ENCODE data around the gene FOXP4.

The FOXP4 gene

DNA sequence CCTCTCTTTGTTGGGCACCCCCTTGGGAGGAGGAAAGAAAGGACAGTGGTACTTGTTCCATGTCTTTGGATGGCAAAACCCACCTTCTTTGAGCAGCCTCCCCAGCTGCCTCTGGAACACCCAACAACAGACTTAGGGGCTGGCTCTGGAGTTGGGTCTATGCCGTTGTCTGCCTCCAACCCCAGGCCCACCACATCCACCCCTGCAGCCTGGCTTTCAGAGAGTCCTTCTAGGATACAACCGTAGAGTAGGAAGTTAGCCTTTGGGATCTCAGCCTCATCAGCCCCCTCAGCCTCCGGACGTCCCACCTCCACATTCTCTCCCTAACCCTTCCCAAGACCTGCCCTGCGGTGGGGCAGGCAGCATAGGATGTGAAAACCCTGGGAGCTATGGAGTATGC is 36.4 kb downstream of the FOXP4 start:
- DNase-seq (ENCODE audit: low read depth in 2 of 2) = no peak

DNA sequence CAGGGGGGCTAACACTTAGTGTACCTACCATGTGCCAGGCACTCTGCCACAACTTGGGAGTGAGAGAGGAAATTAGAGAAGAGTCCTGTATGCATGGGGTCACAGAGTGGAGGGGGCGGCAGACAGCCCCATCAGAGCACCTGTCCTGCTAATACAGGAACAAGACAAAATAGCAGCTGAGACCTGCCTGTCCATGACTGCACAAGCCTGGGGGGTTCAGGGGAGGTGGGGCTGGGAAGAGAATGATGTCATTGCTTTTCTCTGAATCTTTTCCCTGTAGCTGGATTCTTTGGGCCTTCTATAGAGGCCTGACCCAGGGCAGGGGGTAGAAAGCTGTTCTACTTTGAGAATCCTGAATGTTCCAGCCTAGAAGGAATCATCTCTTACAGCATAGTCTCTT is 37.4 kb downstream of the FOXP4 start:
- DNase-seq (ENCODE audit: low read depth in 2 of 2) = no peak

DNA sequence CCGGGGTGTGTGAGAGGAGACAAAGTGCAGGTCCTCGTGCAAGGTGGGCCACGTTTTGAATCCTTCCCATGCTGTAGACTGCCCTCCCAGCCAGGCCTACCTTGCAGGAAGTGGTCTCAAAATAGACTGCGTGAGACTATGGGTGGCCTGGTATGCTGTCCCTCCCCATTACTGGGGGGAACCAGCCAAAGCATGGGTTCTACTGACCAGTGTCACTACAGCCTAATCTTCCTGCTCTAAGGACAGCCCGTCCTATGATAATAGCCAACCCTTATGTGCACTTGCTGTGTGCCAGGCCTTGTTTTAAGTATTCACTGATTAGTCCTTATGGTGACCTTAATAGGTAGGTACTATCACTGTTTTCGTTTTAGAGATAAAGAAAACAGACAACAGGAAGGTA is 38.0 kb downstream of the FOXP4 start:
- no peak for DNase-seq (ENCODE audit: low read depth in 2 of 2)

DNA sequence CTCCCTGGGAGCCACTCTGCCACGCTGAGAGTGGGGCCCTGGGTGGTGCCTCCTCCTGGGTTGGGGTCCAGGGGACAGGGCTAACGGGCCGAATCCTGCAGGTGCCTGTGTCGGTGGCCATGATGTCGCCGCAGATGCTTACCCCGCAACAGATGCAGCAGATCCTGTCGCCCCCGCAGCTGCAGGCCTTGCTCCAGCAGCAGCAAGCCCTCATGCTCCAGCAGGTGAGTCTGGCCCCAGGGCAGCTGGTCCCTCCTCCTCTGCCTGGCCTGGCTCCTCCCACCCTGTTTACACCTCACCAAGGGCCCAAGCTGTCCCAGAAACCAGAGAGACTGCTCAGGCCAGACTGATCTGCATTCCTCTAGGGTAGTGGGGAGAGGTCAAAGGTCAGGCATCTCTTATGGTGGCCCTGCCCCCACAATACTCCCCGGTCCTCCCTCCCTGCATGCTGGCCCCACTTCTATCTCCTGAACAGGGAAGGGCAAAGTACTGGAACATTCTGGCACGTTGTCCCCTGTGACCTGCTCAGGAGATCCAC is 38.6 kb downstream of the FOXP4 start:
- no peak for DNase-seq (ENCODE audit: low read depth in 2 of 2)

DNA sequence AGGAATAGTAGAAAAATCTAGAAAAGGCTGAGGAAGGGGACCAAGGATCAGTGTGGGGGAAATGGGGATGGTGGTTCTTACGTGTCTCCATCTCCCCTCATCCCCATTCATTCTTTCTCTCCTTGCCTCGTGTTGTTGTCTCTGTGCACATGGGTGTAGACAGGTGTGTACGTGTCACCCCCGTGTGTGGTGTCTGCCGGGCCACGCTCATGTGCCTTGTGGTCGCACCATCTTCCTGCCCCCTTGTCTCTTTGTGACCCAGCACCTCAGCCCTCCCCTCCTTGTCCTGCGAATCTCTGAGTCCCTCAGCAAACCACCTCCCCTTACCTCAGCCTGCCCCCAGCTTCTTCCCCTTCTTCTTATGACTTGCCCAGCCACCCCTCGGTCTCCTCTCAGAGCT is 39.4 kb downstream of the FOXP4 start:
- DNase-seq (ENCODE audit: low read depth in 2 of 2) = no peak

DNA sequence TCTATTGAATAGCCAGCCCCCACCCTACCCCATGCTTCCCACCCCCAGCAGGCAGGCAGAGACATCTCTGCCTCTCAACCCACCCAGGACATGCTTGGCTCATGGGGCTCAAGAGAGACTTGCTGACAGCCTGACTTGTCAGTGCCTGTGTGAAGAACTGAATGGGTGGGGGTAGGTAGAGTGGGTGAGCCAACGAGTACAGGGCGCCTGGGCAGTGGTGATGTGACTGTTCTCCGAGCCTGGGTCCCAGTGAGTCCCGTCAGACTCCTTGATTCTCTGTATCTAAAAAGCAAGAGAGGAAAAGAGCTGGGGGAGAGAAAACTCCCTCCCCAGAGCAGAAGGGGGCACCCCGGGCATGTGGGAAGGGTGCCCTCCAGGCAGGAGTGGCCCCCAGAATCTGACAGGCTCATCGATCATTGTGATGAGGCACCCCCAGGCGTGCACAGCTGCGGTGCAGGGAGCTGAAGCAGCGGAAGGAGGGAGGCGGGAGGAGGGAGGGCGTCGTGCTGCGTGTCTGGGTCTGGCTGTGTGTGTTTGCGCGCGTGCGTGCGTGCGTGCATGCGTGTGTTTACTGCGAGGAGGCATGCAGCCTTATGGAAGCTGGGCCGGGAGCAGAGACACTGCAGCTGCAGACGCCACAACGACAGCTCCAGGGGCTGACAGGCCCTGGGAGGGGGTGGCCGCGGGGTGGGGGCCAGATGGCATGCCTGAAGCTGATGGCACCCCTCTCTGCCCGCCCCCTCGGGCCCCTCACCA is 40.2 kb downstream of the FOXP4 start:
- no peak for DNase-seq (ENCODE audit: low read depth in 2 of 2)

DNA sequence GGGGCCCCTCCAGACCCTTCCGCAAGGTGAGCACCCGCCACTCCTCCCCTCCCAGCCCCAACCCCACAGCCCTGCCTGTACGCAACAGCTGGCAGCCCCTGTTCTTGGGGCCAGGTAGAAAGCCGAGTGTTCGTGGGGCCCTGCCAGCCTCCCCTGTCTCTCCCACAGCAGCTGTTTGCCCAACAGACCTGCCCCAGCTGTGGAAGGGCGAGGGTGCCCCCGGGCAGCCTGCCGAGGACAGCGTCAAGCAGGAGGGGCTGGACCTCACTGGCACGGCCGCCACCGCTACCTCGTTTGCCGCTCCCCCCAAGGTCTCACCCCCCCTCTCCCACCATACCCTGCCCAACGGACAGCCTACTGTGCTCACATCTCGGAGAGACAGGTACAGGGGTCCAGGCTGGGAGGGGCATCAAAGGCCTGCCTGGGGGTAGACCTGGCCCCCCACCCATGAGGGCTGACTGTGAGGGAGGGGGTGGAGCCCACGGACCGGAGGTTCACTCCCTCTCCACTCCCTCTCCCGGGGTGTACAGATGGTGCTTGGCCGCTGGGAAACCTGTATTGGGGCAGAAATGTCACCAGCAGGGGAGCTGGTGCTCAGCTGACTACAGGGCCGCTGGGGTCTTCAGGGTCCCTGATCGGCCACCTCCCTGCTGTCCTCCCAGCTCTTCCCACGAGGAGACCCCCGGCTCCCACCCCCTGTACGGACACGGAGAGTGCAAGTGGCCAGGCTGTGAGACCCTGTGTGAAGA is 41.1 kb downstream of the FOXP4 start:
- no peak for DNase-seq (ENCODE audit: low read depth in 2 of 2)

DNA sequence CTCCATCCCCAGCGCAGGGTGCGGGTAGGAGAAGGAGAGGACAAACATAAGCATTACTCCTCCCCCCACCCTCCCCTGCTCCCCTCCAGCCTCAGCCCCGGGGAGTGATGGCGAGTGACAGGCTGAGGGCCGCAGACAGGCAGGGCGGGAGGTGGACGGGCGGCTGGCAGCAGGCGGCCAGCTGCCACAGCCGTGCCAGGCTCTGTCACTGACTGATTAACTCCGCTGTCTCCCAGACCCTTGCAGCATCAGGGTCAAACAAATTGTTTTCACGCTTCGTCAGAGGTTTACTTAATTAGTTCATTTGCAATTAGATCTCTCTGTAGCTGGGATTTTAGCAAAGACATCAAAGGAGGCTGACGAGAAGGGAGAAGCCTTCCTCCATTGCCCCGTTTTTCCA is 41.9 kb downstream of the FOXP4 start:
- DNase-seq (ENCODE audit: low read depth in 2 of 2) = no peak

DNA sequence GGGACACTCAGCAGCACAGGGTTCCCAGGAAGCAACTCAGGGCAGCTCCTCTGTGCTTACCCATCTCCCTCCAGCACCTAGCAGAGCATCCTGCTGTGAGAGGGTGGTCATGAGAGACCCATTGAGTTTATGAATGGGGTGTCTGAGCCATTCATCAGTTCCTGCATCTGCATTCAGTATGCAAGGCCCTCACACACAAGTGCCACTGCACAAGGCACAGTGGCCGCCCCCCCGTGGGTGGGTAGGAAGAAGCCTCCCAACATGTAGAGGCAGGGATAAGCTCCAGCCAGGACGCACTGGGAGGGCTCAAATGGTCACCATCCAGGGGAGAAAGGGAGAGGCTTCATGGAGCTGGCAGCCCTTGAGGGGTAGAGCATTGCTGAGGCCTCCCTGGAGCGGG is 43.0 kb downstream of the FOXP4 start:
- DNase-seq (ENCODE audit: low read depth in 2 of 2) = no peak

DNA sequence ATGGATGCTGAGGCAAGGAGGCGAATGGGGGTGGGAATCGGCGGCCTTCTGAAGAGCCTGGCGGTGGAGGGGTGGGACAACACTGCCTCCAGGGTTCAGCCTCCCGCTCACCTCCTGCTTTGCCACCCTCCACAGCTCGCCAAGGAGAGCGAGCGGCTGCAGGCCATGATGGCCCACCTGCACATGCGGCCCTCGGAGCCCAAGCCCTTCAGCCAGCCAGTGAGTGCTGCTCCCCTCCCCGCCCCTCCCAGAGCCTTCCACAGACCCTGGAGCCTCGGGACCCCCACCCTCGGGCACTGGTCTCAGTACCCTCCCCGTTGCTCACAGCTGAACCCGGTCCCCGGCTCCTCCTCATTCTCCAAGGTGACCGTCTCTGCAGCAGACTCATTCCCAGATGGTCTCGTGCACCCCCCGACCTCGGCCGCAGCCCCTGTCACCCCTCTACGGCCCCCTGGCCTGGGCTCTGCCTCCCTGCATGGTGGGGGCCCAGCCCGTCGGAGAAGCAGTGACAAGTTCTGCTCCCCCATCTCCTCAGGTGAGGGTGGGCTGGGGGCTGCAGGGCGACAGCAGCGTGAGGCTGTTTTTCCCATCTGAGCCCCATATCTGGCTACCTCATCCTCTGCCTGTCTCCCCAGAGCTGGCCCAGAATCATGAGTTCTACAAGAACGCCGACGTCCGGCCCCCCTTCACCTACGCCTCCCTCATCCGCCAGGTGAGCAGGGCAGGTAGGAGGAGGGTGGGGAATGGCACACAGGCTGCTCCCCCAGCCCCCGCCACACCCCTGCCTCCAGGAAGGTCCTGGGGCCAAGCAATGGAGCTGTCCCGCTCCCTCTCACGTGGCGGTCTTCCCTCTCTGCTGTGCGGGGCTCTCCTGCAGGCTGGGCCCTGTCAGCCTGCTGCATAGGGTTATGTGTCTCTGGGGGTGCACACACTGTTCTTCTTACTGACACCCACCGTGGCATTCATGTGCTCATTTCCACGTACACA is 43.7 kb downstream of the FOXP4 start:
- DNase-seq (ENCODE audit: low read depth in 2 of 2) = no peak

DNA sequence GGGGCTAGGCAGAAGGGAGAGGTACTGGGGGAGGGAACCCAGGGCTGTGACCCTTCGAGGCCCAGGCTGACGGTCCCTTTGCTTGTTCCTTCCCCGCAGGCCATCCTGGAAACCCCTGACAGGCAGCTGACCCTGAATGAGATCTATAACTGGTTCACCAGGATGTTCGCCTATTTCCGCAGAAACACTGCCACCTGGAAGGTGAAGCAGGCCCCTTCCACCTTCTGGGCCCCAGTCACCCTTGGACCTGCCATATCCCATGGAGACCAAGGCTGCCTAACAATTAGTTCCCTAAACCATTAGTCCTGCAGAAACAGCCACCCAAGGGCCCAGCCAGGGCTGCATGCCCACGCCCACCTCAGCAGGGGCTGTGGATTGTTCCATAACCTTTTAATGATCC is 44.9 kb downstream of the FOXP4 start:
- no peak for DNase-seq (ENCODE audit: low read depth in 2 of 2)

DNA sequence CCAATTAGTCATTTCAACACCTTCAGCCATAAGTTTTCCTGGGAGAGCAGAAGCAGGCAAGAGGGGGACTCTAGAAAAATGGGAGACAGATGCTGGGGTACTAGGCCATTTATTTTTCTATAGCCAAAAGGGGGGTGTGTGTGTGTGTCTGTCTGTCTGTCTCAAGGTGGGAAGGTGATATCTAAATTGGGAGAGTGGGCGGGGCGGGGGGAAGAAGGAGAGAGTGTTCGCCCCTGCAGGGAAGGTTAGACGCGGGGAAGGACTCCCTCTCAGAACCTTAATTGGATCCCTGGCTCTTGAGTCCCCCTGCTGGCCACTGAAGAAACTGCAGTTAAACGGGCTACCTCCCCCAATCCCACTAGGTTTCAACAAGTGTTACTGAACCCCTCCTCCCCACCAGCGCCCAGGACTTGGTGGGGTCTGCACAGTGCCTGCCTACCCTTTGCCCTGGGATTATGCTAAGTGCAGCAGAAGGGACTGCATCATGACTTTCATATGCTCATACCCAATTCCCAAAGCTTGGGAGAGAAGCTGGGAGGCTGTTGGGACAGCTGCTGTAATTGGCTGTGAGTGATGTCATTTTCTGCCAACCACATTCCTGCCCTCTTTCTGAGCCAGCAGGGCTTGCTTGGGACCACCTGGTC is 45.8 kb downstream of the FOXP4 start:
- peak; percentile 46 to 52 for DNase-seq (ENCODE audit: low read depth in 2 of 2)

DNA sequence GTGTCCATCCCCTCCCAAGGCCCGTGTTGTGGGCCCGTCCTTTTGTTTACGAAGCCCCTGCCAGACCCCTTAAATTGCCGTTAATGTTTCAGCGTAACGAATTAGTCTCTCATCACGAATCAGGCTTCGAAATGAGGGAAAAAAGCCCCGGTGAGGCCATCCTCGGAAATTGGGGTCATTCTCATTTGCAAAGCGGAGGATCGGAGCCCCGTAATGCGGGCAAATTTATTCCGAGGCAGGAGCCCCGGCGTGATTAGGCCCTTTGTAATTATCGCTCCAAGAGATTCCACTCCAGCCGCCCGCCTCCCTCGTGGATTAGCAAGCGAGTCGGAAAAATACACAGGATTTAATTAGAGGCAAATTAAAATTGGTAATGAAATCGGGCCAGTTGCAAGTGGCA is 47.2 kb downstream of the FOXP4 start:
- no peak for DNase-seq (ENCODE audit: low read depth in 2 of 2)

DNA sequence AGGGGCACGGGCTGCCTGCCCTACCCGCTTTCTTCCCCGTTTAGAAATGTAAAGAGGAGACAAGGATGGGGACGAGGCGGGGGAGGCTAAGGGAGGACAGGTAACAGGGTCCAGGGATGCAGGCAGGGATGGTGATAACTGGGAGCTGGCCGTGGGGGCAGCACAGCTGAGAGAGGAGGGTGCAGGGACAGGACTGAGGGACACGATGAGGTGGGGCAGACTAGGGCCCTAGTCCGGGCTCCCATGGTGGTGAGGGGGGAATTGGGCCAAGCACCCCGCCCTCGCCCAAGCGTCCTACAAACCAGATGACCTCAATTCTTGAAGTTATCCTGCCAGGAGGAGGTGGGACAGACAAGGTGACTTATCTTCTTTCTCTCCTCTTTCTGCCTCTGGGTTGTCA is 47.7 kb downstream of the FOXP4 start:
- no peak for DNase-seq (ENCODE audit: low read depth in 2 of 2)

DNA sequence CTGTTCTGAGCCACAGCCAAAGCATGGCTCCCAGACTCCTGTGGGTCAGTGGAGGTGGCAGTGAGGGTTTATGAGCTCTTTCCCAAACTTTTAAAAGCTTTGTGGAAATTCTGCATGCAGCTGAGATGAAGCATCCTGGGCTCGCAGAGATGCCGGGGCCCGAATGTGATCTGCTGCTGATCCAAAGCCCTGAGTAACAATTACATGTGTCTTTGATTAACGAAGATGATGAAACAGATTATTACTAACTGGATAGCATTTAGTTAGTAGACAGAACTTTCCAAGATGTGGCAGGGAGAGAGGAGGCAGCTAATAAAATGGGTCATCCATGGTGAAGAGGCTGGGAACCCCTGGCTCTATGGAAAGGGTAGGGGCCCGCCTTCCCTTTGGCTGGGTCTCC is 48.1 kb downstream of the FOXP4 start:
- DNase-seq (ENCODE audit: low read depth in 2 of 2) = no peak

DNA sequence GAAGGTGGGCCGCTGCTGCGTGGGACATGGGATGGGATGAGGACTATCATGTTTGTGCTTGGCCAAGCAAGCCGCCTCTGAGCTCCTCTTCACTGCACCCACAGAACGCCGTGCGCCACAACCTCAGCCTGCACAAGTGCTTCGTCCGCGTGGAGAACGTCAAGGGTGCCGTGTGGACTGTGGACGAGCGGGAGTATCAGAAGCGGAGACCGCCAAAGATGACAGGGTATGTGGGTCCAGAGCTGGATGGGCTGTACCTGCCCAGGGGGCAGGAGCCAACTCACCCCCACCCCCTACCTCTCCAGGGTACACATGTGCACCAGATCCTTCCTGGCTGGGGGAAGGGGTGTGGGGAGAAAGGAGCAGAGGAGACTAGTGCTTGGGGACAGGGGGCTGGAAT is 48.6 kb downstream of the FOXP4 start:
- no peak for DNase-seq (ENCODE audit: low read depth in 2 of 2)

DNA sequence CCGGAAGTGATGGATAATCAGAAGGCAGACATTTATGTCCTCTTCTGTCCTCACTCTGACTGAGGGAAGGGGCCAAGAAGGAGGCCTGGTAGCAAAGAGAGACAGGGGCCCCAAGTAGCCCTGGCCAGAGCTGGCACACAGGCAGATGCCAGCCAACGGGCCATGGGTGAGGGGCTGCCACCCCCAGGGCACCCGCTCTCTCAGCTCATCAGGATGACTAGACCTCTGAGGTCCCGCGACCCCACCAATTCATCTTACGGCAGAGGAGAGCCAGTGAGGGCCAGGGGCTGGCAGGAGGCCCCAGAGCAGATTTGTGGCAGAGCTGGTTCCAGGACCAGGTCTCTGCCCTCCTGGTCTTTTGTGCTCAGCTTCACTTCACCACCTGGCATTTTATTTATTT is 49.0 kb downstream of the FOXP4 start:
- no peak for DNase-seq (ENCODE audit: low read depth in 2 of 2)

DNA sequence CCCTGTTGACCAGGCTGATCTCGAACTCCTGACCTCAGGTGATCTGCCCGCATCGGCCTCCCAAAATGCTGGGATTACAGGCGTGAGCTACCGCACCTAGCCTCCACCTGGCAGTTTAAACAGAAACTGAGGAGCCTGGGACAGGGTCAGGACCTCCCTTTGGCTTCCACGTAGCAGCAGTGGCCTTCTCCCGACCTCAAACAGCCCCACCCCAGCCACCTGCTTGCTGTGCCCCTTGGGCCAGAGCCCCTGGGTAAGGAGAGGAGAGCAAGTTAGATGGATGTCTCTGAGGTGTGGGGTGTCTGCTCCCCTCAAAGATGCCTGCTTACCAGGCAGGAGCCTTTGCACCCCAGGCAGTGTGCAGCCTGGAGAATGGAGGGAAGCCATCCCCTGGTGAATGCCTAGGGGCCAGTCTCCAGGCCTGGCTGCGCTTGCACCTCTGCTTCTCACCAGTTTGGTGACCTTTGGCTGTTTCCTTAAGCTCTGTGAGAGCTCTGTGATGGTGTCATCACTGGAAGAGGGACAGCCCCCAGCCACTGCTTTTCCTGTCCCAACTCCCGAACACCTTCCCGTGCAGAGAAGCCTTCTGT is 50.0 kb downstream of the FOXP4 start:
- no peak for DNase-seq (ENCODE audit: low read depth in 2 of 2)

DNA sequence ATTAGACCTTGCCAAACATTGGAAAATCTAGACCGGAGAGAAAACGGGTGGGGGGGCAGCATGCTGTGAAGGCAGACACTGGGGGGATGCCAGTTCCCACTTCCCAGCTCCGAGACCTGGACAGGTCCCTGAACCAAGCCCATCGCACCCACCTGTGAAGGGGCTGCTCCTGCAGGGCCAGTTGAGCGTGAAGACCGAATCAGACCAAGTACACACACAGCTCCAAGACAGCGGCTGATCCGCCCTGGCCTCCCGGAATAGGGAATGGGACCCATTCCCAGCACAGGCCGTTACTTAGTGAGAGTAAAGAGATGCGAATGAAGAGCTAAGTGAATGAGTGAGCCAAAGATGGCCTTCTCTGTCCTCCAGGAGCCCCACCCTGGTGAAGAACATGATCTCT is 50.6 kb downstream of the FOXP4 start:
- DNase-seq (ENCODE audit: low read depth in 2 of 2) = no peak

DNA sequence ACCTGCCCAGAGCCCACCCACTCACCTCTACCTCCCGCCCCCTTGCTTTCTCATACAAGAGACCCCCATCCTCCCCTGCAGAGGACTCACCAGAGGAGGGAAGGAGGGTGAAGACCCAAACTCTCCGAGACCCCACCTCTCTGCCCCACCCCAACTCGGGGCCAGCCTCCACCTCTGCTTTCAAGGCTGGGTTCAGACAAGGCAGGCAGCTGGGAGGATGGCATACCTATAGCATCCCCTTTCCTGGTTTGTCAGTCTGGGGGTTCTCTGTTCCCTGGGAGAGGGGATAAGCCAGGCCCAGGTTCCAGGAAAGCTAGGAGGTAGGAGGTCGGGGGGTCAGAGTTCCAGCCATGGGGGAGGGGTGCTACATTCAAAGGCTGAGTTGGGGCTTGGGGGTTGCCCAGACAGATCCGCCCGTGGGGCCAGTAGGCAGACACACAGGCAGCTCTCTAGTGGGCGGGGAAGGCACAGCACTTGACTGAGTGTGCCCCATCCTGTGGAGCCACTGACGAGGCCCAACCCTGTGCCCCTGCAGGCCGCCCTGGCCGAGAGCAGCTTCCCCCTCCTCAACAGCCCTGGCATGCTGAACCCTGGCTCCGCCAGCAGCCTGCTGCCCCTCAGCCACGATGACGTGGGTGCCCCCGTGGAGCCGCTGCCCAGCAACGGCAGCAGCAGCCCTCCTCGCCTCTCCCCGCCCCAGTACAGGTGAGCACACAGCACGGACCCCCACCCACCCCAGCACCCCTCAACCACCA is 51.2 kb downstream of the FOXP4 start:
- no peak for DNase-seq (ENCODE audit: low read depth in 2 of 2)

DNA sequence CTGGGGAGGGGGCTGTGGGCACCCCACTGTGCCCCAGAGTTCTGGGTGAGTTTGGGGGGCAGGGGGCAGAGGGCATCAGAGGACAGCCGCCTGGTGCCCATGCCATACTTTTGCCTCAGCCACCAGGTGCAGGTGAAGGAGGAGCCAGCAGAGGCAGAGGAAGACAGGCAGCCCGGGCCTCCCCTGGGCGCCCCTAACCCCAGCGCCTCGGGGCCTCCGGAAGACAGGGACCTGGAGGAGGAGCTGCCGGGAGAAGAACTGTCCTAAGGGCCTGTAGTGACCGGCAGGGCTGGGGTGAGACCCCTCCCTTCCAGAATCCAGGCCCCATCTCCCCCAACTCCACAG is 52.5 kb downstream of the FOXP4 start:
- DNase-seq (ENCODE audit: low read depth in 2 of 2) = no peak

All from stimulated activated CD8-positive, alpha-beta memory T cell treated with anti-CD3 and anti-CD28 coated beads, Interleukin-15, amount 100 ng/mL, for 48 hours (primary cell).